Progenitor cell of endocrine pancreas (in vitro differentiated cells): ENCODE data around the gene CBARP. TPM values are rescaled to one million over a fixed set of nuclear protein-coding genes. Genes with fewer than 3 reads are reported as not detected.
A peak's percentile ranks its signal among the peaks of the same experiment; 100 is the strongest.

Source experiments
- DNase-seq: peaks from one replicate; pipeline ENCODE4 v3.0.0; 2021; ENCODE audit warnings: low spot score; ENCODE audit not compliant: unreplicated experiment
- H3K27ac Mint-ChIP-seq: 2 replicates; pipeline ENCODE4 v1.8.0; 2021; ENCODE audit warnings: mild to moderate bottlenecking, moderate library complexity, mixed read lengths
- H3K27me3 Mint-ChIP-seq: 2 replicates; pipeline ENCODE4 v1.8.0; 2021; ENCODE audit warnings: mixed read lengths
- H3K36me3 Mint-ChIP-seq: 2 replicates; pipeline ENCODE4 v1.8.0; 2022; ENCODE audit warnings: mixed read lengths; ENCODE audit not compliant: insufficient read depth
- H3K4me1 Mint-ChIP-seq: 2 replicates; pipeline ENCODE4 v1.8.0; 2021; ENCODE audit warnings: low read depth, mixed read lengths
- H3K4me3 Mint-ChIP-seq: 2 replicates; pipeline ENCODE4 v1.8.0; 2021; ENCODE audit warnings: low read depth, mild to moderate bottlenecking, moderate library complexity, mixed read lengths
- H3K9me3 Mint-ChIP-seq: 2 replicates; pipeline ENCODE4 v1.8.0; 2021; ENCODE audit warnings: low read depth, mixed read lengths
- total RNA-seq: library from RNA; stranded (reverse); gene quantifications from 2 replicates; pipeline ENCODE4 v1.2.1, GENCODE V29; 2021
- TF ChIP-seq, protein P1 (sequence below): fragments of 200-600 bp; sonication (generic); IDR thresholded peaks from one replicate; pipeline ENCODE4 v1.5.0; 2021; ENCODE audit warnings: antibody characterized with exemption, mild to moderate bottlenecking; ENCODE audit not compliant: unreplicated experiment

Gene CBARP
- total RNA-seq, 1 donor from 2014 or later, result 13.0 TPM

DNA sequence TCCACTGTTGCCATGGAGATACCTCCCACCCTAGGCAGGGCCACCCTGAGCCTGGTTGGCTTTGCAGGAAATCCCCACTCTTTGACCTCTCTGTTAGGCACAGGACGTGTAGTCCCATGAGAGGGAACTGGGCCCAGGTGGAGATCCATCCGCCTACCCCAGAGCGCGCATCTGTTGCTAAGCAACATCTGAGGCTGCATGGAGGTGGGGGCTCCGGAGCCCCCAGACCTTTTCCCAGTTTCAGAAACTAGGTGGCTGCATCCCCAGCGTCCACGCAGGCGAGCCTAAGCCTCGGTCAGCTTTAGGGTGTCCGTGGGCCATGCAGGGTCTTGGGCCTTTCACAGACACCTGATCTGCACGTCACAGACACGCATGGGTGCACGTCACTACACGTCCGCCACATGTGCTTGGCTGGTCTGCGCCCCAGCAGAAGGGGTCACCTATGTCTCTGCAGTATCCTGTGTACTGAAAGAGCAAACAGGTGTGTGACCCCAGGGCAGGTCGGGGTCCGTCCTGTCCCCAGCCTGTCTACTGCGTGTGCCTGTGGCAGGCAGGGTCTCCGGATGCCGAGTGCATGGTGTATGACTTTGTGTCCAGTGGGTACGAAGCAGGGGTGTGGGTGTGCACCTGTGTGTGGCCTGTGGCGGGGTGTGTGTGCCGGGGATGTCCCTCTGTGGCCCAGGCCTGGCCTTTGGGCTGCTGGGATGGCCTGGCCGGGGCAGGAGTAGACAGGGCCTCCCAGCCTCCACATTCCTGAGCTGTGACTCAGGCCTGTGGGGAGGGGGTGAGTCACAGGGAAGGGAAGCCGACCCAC, 27.2 kb upstream of the CBARP start:
- H3K4me1 Mint-ChIP-seq, result peaks cover 38% of the 10 kb centered on the region
- no peak for DNase-seq
- TF ChIP-seq, protein P1, sequence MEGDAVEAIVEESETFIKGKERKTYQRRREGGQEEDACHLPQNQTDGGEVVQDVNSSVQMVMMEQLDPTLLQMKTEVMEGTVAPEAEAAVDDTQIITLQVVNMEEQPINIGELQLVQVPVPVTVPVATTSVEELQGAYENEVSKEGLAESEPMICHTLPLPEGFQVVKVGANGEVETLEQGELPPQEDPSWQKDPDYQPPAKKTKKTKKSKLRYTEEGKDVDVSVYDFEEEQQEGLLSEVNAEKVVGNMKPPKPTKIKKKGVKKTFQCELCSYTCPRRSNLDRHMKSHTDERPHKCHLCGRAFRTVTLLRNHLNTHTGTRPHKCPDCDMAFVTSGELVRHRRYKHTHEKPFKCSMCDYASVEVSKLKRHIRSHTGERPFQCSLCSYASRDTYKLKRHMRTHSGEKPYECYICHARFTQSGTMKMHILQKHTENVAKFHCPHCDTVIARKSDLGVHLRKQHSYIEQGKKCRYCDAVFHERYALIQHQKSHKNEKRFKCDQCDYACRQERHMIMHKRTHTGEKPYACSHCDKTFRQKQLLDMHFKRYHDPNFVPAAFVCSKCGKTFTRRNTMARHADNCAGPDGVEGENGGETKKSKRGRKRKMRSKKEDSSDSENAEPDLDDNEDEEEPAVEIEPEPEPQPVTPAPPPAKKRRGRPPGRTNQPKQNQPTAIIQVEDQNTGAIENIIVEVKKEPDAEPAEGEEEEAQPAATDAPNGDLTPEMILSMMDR, result no peak

DNA sequence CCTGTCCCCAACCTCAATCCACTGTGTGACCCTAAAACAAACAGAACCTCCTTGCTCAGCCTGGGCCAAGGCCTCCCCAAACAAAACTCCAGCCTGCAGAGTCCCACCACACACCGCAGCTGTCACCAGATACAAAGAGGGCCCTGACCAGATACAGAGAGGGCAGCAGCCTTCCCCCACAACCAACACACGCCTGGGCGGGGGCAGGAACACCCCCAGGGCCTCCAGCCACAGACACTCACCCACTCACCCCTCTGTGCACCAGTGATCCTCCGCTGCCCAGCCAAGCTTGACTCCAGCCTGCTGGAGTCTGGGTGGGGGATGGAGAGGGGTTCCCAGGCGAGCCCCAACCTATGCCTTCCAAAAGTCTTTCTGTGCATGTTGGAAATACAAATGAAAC, 25.4 kb upstream of the CBARP start:
- Mint-ChIP-seq H3K27ac (peak overlapping the region; percentile 84), H3K9me3 (no peaks in the 10 kb centered on the region), H3K4me1 (peaks cover 42% of the 10 kb centered on the region), H3K36me3 (no peaks in the 10 kb centered on the region), H3K4me3 (peak overlapping the region; percentile 24), H3K27me3 (peaks cover 5% of the 10 kb centered on the region)
- DNase-seq, result no peak
- TF ChIP-seq, protein P1, result no peak

More for the DNA sequence above, 27.2 kb upstream of the CBARP start:
- H3K9me3 Mint-ChIP-seq, result no peaks in the 10 kb centered on the region
- H3K36me3 Mint-ChIP-seq, result peaks cover under 1% of the 10 kb centered on the region
- H3K27ac Mint-ChIP-seq, result peak overlapping the region; percentile 91
- peak overlapping the region; percentile 61 for H3K4me3 Mint-ChIP-seq
- H3K27me3 Mint-ChIP-seq, result peaks cover 9% of the 10 kb centered on the region

DNA sequence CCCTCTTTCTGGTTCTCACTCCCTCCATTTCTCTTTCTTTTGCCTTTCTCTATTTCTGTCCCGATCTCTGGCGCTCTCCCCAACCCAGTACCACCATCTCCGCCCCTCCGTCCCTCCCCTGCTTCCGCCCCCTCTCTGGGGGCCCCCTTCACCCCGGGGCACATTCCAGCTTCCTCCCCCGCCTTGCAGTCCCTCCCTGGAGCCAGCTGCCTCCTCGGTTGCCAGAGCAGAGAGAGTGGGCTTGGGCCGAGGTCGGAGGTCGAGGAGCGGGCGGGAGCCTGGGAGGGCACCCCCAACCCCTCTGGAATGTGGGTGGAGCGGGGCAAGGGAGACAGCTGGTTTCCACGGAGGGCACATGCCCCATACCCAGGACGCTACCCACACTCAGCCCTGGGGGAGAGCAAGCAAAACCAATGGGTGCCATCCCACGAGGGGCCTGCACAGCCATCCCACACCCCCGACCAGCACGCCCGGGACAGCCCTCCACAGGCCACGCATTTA, 24.9 kb upstream of the CBARP start:
- Mint-ChIP-seq H3K9me3 (no peaks in the 10 kb centered on the region), H3K4me1 (peaks cover 44% of the 10 kb centered on the region), H3K27ac (peak overlapping the region; percentile 88), H3K27me3 (peaks cover 5% of the 10 kb centered on the region), H3K4me3 (no peak overlapping the region), H3K36me3 (peaks cover 2% of the 10 kb centered on the region)
- TF ChIP-seq, protein P1, result no peak
- no peak for DNase-seq

DNA sequence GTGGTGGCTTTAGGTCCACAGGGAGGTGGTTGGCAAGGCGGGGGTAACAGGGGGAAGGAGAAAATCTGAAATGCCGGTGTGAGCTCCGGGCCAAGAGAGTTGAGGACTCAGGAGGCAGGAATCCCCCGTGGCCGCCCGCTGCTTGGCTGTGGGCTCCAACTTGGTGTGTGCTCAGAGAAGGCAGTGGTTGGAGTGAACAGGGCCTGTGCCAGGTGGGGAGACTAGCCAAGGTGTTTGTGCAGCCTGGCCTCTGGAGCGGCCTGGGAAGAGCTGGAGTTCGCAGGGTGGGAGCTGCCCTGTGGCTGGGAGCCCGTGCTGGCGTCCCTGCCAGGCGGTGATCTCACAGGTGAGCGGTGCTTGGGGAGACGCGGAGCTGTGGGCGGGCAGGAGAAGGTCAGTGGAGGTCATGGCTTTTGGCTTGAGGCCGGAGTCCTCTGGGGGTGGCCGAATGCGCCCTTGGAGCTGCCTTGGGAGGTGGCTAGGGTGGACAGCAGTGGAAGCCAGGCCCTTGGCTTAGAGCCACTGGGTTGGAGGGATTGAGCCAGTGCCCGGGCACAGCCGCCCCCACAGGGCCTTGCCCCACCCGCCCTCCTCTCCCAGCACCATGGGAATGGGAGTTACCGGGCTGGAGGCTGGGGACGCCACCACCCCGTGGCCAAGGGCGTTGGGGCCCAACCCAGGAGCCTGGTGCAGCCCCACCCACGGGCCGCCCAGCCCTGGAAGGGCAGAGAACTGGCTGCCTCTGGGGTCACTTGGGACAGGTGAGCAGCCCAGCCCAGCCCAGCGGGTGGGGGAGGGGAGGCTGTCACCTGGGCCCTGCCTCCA, 24.2 kb upstream of the CBARP start:
- no peak for DNase-seq
- peaks cover 45% of the 10 kb centered on the region for H3K4me1 Mint-ChIP-seq

DNA sequence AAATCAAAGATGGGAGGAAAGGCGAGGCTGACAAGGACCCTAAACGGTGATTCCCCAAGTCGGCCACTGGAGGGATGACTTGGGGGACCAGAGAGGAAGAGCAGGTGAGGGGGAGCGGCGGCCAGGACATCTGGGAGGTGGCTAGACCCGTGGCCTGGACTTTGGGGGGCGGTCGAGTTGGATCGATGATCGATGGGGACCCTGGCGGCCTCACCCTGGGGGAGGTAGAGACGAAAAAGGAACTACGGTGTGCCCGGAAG, 23.7 kb upstream of the CBARP start:
- no peak for DNase-seq
- peaks cover 45% of the 10 kb centered on the region for H3K4me1 Mint-ChIP-seq
- H3K4me3 Mint-ChIP-seq, result peak overlapping the region; percentile 78
- peak overlapping the region; percentile 76 for H3K27ac Mint-ChIP-seq
- H3K9me3 Mint-ChIP-seq, result no peaks in the 10 kb centered on the region
- TF ChIP-seq, protein P1, result peak; percentile 35
- no peaks in the 10 kb centered on the region for H3K27me3 Mint-ChIP-seq
- H3K36me3 Mint-ChIP-seq, result peaks cover 5% of the 10 kb centered on the region

More for the DNA sequence above, 24.2 kb upstream of the CBARP start:
- Mint-ChIP-seq H3K27ac (peak overlapping the region; percentile 88), H3K4me3 (peak overlapping the region; percentile 78), H3K27me3 (peaks cover under 1% of the 10 kb centered on the region), H3K9me3 (no peaks in the 10 kb centered on the region), H3K36me3 (peaks cover 5% of the 10 kb centered on the region)
- TF ChIP-seq, protein P1, result no peak
